ENCODE results near the gene E2F4. TPM values are rescaled to one million over a fixed set of nuclear protein-coding genes. Genes with fewer than 3 reads are reported as not detected.

E2F4 gene
- total RNA-seq, 2 donors from 2014 or later, result 71.8 to 72.8 TPM

GRCh38 chr16:67207249-67208091 is 15.5 kb downstream of the E2F4 start:
- TF ChIP-seq CTCF (conservative IDR thresholded peaks at IDR 0.05), result no peak
- Mint-ChIP-seq H3K9me3 (no peaks in the 10 kb centered on the region), H3K4me3 (no peak overlapping the region), H3K36me3 (ENCODE audit: low read depth) (peaks cover 4% of the 10 kb centered on the region), H3K27me3 (ENCODE audit: insufficient read depth) (peaks cover 14% of the 10 kb centered on the region), H3K4me1 (peaks cover 8% of the 10 kb centered on the region), H3K27ac (no peak overlapping the region)
- Histone ChIP-seq H3K36me3 (ENCODE audit: control insufficient read depth, insufficient read depth, low read length) (peaks cover 11% of the 10 kb centered on the region), H3K27ac (ENCODE audit: low read depth, low read length) (no peak overlapping the region), H3K4me3 (ENCODE audit: low read length) (no peak overlapping the region), H3K9ac (ENCODE audit: extremely low read depth, low read length, poor library complexity, severe bottlenecking) (no peak overlapping the region), H3K9me3 (ENCODE audit: control insufficient read depth, low read length) (no peaks in the 10 kb centered on the region), H3K4me1 (ENCODE audit: control insufficient read depth, insufficient read depth, low read length) (peaks cover 5% of the 10 kb centered on the region), H3K27me3 (ENCODE audit: control insufficient read depth, insufficient read depth, low read length, poor library complexity, severe bottlenecking) (no peaks in the 10 kb centered on the region)
- WGBS, 2 experiments (ENCODE audit: insufficient coverage in 1 of 2, insufficient read length in 1 of 2), result 87 to 89% methylated on average over 15 to 21 of the region's 21 CpGs
- no peak for DNase-seq

- no peak overlapping the region for H3K27ac Mint-ChIP-seq
- no peak for TF ChIP-seq CTCF (conservative IDR thresholded peaks at IDR 0.05)
- 93 to 94% methylated on average over 6 to 11 of the region's 11 CpGs for whole genome bisulfite sequencing, 2 experiments (ENCODE audit: insufficient coverage in 1 of 2, insufficient read length in 1 of 2)
Measured at GRCh38 chr16:67208154-67208896, 16.4 kb downstream of the E2F4 start.

GRCh38 chr16:67209565-67209964 is 17.6 kb downstream of the E2F4 start:
- TF ChIP-seq CTCF (conservative IDR thresholded peaks at IDR 0.05), result no peak
- peaks cover 28% of the 10 kb centered on the region for H3K27me3 Mint-ChIP-seq (ENCODE audit: insufficient read depth)
- no peak overlapping the region for H3K4me3 Mint-ChIP-seq
- H3K4me1 Mint-ChIP-seq, result peaks cover 8% of the 10 kb centered on the region
- DNase-seq, result no peak
- H3K27ac ChIP-seq (ENCODE audit: low read depth, low read length), result no peak overlapping the region
- no peaks in the 10 kb centered on the region for H3K27me3 ChIP-seq (ENCODE audit: control insufficient read depth, insufficient read depth, low read length, poor library complexity, severe bottlenecking)
- peaks cover 4% of the 10 kb centered on the region for H3K36me3 ChIP-seq (ENCODE audit: control insufficient read depth, insufficient read depth, low read length)
- H3K4me3 ChIP-seq (ENCODE audit: low read length), result no peak overlapping the region
- peaks cover 5% of the 10 kb centered on the region for H3K4me1 ChIP-seq (ENCODE audit: control insufficient read depth, insufficient read depth, low read length)
- WGBS, 2 experiments (ENCODE audit: insufficient coverage in 1 of 2, insufficient read length in 1 of 2), result 87 to 89% methylated on average over 4 to 8 of the region's 8 CpGs
- H3K9me3 Mint-ChIP-seq, result no peaks in the 10 kb centered on the region
- no peaks in the 10 kb centered on the region for H3K36me3 Mint-ChIP-seq (ENCODE audit: low read depth)
- H3K9ac ChIP-seq (ENCODE audit: extremely low read depth, low read length, poor library complexity, severe bottlenecking), result no peak overlapping the region
- H3K9me3 ChIP-seq (ENCODE audit: control insufficient read depth, low read length), result no peaks in the 10 kb centered on the region
- H3K27ac Mint-ChIP-seq, result no peak overlapping the region

More at GRCh38 chr16:67208154-67208896, 16.4 kb downstream of the E2F4 start:
- no peak for DNase-seq
- H3K9me3 ChIP-seq (ENCODE audit: control insufficient read depth, low read length), result no peaks in the 10 kb centered on the region
- no peaks in the 10 kb centered on the region for H3K9me3 Mint-ChIP-seq
- no peaks in the 10 kb centered on the region for H3K27me3 ChIP-seq (ENCODE audit: control insufficient read depth, insufficient read depth, low read length, poor library complexity, severe bottlenecking)
- H3K4me3 Mint-ChIP-seq, result no peak overlapping the region
- H3K4me1 Mint-ChIP-seq, result peaks cover 8% of the 10 kb centered on the region
- peaks cover 20% of the 10 kb centered on the region for H3K27me3 Mint-ChIP-seq (ENCODE audit: insufficient read depth)
- H3K27ac ChIP-seq (ENCODE audit: low read depth, low read length), result no peak overlapping the region
- H3K4me3 ChIP-seq (ENCODE audit: low read length), result no peak overlapping the region
- peaks cover 5% of the 10 kb centered on the region for H3K4me1 ChIP-seq (ENCODE audit: control insufficient read depth, insufficient read depth, low read length)
- H3K36me3 ChIP-seq (ENCODE audit: control insufficient read depth, insufficient read depth, low read length), result peaks cover 11% of the 10 kb centered on the region
- peaks cover 4% of the 10 kb centered on the region for H3K36me3 Mint-ChIP-seq (ENCODE audit: low read depth)
- no peak overlapping the region for H3K9ac ChIP-seq (ENCODE audit: extremely low read depth, low read length, poor library complexity, severe bottlenecking)

Measured in endodermal cell (in vitro differentiated cells).